Measurements from ENCODE around the gene EFR3B. TPM values are rescaled to one million over a fixed set of nuclear protein-coding genes. Genes with fewer than 3 reads are reported as not detected.
"Not testable (repeated sequence)": the region's sequence is repeated elsewhere in the genome, so short reads cannot be mapped to it uniquely, and the experiment has no call there.

EFR3B gene
- total and polyA plus RNA-seq, 10 of the 15 experiments (the other 5 are each of a cell fraction or from before 2014, with no cell fraction given): 0.12 to 3.9 (median 1.8) TPM

DNA sequence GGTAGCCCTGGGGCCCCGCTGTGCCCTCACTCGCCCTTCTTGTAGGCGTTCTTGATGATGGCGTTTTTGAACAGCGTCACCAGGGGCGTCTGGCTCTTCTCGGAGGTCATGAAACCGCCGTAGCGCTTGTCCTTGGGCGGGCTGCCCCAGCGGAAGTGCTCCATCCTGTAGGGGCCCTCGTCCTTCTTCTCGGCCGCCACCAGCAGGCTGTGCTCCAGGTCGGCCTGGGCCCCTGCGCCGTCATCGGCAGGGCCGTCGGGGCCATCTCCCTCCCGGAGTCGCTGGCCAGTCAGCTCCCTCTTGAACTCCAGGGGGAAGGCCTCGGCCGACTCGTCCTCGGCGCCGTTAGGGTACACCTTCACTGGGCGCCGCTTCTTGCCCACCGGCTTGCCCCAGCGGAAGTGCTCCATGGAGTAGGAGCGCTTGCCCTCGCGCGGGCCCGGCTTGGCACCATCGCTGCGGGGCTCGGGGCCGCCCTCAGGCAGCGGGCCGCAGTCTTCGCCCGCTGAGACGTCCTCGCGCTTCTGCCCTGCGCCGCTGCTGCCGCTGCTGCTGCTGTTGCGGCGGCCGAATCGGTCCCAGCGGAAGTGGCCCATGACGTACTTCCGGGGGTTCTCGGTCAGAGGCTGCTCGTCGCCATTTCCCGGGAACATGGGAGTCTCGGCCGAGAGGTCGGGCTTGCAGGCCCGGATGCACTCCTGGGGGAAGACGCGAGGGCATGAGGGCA, 119.3 kb downstream of the EFR3B start (continued):
- TF ChIP-seq, protein P1, sequence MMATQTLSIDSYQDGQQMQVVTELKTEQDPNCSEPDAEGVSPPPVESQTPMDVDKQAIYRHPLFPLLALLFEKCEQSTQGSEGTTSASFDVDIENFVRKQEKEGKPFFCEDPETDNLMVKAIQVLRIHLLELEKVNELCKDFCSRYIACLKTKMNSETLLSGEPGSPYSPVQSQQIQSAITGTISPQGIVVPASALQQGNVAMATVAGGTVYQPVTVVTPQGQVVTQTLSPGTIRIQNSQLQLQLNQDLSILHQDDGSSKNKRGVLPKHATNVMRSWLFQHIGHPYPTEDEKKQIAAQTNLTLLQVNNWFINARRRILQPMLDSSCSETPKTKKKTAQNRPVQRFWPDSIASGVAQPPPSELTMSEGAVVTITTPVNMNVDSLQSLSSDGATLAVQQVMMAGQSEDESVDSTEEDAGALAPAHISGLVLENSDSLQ (IDR thresholded peaks at IDR 0.05): no peak
- TF ChIP-seq YY1 (IDR thresholded peaks at IDR 0.05; ENCODE audit: low read depth, low read length) (peak; percentile 84), NBN (IDR thresholded peaks at IDR 0.05) (no peak), CBX3 (IDR thresholded peaks at IDR 0.05; ENCODE audit: borderline replicate concordance, low read depth) (no peak)
- TF ChIP-seq, protein P2, sequence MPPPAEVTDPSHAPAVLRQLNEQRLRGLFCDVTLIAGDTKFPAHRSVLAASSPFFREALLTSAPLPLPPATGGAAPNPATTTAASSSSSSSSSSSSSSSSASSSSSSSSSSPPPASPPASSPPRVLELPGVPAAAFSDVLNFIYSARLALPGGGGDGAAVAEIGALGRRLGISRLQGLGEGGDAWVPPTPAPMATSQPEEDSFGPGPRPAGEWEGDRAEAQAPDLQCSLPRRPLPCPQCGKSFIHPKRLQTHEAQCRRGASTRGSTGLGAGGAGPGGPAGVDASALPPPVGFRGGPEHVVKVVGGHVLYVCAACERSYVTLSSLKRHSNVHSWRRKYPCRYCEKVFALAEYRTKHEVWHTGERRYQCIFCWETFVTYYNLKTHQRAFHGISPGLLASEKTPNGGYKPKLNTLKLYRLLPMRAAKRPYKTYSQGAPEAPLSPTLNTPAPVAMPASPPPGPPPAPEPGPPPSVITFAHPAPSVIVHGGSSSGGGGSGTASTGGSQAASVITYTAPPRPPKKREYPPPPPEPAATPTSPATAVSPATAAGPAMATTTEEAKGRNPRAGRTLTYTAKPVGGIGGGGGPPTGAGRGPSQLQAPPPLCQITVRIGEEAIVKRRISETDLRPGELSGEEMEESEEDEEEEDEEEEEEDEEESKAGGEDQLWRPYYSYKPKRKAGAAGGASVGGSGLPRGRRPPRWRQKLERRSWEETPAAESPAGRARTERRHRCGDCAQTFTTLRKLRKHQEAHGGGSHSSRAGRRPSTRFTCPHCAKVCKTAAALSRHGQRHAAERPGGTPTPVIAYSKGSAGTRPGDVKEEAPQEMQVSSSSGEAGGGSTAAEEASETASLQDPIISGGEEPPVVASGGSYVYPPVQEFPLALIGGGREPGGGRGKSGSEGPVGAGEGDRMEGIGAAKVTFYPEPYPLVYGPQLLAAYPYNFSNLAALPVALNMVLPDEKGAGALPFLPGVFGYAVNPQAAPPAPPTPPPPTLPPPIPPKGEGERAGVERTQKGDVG (CRISPR knock-in tag; IDR thresholded peaks at IDR 0.05): no peak

DNA sequence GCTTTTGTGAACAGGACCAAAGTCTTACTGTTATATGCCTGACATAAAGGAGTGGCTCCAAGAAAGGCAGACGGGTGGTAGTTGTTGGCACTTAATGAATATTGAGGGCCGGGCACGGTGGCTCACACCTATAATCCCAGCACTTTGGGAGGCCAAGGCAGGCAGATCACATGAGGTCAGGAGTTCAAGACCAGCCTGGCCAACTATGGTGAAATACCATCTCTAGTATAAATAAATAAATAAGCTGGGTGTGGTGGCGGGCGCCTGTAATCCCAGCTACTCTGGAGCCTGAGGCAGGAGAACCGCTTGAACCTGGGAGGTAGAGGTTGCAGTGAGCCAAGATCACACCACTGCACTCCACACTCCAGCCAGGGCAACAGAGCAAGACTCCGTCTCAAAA, 120.2 kb downstream of the EFR3B start:
- H3K4me2 ChIP-seq (ENCODE audit: control insufficient read depth, insufficient read depth); ATAC-seq; H4K20me1 ChIP-seq (ENCODE audit: control insufficient read depth, insufficient read depth); H3K9me3 ChIP-seq (replicated peaks; ENCODE audit: control insufficient read depth, insufficient read depth, low read length); H3K9ac ChIP-seq (ENCODE audit: control insufficient read depth, insufficient read depth, low read length); in situ Hi-C loops (cut with MboI); H3K79me2 ChIP-seq (ENCODE audit: control insufficient read depth, insufficient read depth, low read length); DNase-seq (ENCODE audit: low read depth, low spot score); H3K36me3 ChIP-seq (ENCODE audit: control insufficient read depth in 2 of 2, insufficient read depth in 2 of 2, low read length in 1 of 2); H3K4me3 ChIP-seq; FAIRE-seq; POLR2A ChIA-PET; H3K27ac ChIP-seq (ENCODE audit: control insufficient read depth, insufficient read depth); intact Hi-C loops (cut with micrococcal nuclease; ENCODE audit: unreplicated experiment); BruUV-seq (replicated peaks); H3K27me3 ChIP-seq (replicated peaks in 1 of 2; ENCODE audit: control insufficient read depth in 2 of 2, insufficient read depth in 2 of 2, low read length in 1 of 2): not testable (repeated sequence)
- ChIA-PET RAD21 (ENCODE audit: unreplicated experiment) (interaction anchor here (1.2 to 5.3 kb wide), 2 partner anchors 33 to 187 kb away, joined by 4 to 79 read pairs; no protein-coding TSS in a partner anchor), CTCF (interaction anchor here (1.3 to 5.5 kb wide), 3 partner anchors 23 to 67 kb away, joined by 3 to 132 read pairs (median 11); no protein-coding TSS in a partner anchor), SMC1A (ENCODE audit: uncharacterized antibody, unreplicated experiment) (interaction anchor here (1.7 to 6.5 kb wide), 2 partner anchors 34 to 65 kb away, joined by 5 to 48 read pairs; no protein-coding TSS in a partner anchor)
- H3K4me1 ChIP-seq (ENCODE audit: control insufficient read depth, insufficient read depth, low read length): peaks cover 15% of the 10 kb centered on the region
- H2AFZ ChIP-seq (ENCODE audit: control insufficient read depth, low read depth, low read length): peak overlapping the region; percentile 6; the same call in 1 of the 2 replicates
- WGBS (ENCODE audit: insufficient coverage, insufficient replicate concordance, low lambda C conversion rate, missing lambda C conversion rate): 89% methylated on average over 7 of the region's 7 CpGs
